HL-60 (cell line): ENCODE measurements around the gene EIPR1.
A peak's percentile ranks its signal among the peaks of the same experiment; 100 is the strongest.

ENCODE experiments used
- DNase-seq, 2 experiments: peaks; one replicate each; pipeline ENCODE4 v3.0.0-alpha.2; 2010 to 2020; ENCODE audit warnings: low read depth in 1 of 2, low spot score in 1 of 2
- H3K27ac ChIP-seq: fragments of 250-450 bp; sonication (Bioruptor Pico); replicated peaks from 2 replicates; pipeline ENCODE4 v1.5.1; 2020; ENCODE audit warnings: mild to moderate bottlenecking, moderate library complexity
- H3K27me3 ChIP-seq: fragments of 250-450 bp; sonication (Bioruptor Pico); 2 replicates; pipeline ENCODE4 v1.5.1; 2021; ENCODE audit warnings: mild to moderate bottlenecking, moderate library complexity; ENCODE audit not compliant: insufficient read depth, poor library complexity, severe bottlenecking
- H3K4me3 ChIP-seq: replicated peaks from 2 replicates; pipeline ENCODE4 v1.5.1; 2011; ENCODE audit warnings: mild to moderate bottlenecking, control low read depth, low read length; ENCODE audit not compliant: insufficient read depth
- CTCF ChIP-seq: IDR thresholded peaks from one replicate; pipeline ENCODE4 v1.5.1; 2011; ENCODE audit warnings: low read length, control low read depth, inconsistent platforms; ENCODE audit not compliant: insufficient read depth
- GABPA ChIP-seq: IDR thresholded peaks from 2 replicates; pipeline ENCODE4 v1.6.1; 2012; ENCODE audit warnings: low read depth
- POLR2AphosphoS5 ChIP-seq: IDR thresholded peaks from 2 replicates; pipeline ENCODE4 v1.6.1; 2012; ENCODE audit warnings: low read depth
- SPI1 ChIP-seq: IDR thresholded peaks from 2 replicates; pipeline ENCODE4 v1.6.1; 2012; ENCODE audit warnings: low read depth, mild to moderate bottlenecking, borderline replicate concordance
- TF ChIP-seq, protein P1 (sequence below): IDR thresholded peaks from 2 replicates; pipeline ENCODE4 v1.6.1; 2012; ENCODE audit warnings: low read depth; ENCODE audit not compliant: insufficient replicate concordance

Gene EIPR1

GRCh38 chr2:3269425-3270094 is 108.1 kb downstream of the EIPR1 start:
- DNase-seq, result no peak
- H3K27ac ChIP-seq, result no peak overlapping the region
- no peak overlapping the region for H3K4me3 ChIP-seq
- no peak for TF ChIP-seq SPI1
- TF ChIP-seq POLR2AphosphoS5, result no peak
- TF ChIP-seq, protein P1, sequence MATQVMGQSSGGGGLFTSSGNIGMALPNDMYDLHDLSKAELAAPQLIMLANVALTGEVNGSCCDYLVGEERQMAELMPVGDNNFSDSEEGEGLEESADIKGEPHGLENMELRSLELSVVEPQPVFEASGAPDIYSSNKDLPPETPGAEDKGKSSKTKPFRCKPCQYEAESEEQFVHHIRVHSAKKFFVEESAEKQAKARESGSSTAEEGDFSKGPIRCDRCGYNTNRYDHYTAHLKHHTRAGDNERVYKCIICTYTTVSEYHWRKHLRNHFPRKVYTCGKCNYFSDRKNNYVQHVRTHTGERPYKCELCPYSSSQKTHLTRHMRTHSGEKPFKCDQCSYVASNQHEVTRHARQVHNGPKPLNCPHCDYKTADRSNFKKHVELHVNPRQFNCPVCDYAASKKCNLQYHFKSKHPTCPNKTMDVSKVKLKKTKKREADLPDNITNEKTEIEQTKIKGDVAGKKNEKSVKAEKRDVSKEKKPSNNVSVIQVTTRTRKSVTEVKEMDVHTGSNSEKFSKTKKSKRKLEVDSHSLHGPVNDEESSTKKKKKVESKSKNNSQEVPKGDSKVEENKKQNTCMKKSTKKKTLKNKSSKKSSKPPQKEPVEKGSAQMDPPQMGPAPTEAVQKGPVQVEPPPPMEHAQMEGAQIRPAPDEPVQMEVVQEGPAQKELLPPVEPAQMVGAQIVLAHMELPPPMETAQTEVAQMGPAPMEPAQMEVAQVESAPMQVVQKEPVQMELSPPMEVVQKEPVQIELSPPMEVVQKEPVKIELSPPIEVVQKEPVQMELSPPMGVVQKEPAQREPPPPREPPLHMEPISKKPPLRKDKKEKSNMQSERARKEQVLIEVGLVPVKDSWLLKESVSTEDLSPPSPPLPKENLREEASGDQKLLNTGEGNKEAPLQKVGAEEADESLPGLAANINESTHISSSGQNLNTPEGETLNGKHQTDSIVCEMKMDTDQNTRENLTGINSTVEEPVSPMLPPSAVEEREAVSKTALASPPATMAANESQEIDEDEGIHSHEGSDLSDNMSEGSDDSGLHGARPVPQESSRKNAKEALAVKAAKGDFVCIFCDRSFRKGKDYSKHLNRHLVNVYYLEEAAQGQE, result no peak
- TF ChIP-seq GABPA, result no peak
- no peak for TF ChIP-seq CTCF
- H3K27me3 ChIP-seq, result no peaks in the 10 kb centered on the region

DNA sequence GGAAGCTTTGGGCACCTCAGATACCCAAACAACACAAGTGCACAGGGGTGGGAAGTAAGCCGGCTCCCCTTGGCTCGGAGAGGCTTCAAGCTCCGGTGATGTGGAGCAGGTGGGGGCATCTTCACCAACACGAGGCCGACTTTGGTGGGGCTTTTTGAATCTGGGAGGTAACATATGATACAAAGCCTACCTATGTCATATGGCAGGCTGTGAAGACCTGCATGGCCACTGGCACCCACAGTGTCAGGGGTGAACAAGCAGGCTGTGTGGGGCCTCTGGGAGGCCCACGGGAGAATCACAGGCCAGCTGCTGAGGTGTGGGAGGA is 109.0 kb downstream of the EIPR1 start:
- no peak overlapping the region for H3K27ac ChIP-seq
- TF ChIP-seq, protein P1, result no peak
- TF ChIP-seq CTCF, result no peak
- TF ChIP-seq GABPA, result no peak
- no peak for TF ChIP-seq POLR2AphosphoS5
- no peak for TF ChIP-seq SPI1

DNA sequence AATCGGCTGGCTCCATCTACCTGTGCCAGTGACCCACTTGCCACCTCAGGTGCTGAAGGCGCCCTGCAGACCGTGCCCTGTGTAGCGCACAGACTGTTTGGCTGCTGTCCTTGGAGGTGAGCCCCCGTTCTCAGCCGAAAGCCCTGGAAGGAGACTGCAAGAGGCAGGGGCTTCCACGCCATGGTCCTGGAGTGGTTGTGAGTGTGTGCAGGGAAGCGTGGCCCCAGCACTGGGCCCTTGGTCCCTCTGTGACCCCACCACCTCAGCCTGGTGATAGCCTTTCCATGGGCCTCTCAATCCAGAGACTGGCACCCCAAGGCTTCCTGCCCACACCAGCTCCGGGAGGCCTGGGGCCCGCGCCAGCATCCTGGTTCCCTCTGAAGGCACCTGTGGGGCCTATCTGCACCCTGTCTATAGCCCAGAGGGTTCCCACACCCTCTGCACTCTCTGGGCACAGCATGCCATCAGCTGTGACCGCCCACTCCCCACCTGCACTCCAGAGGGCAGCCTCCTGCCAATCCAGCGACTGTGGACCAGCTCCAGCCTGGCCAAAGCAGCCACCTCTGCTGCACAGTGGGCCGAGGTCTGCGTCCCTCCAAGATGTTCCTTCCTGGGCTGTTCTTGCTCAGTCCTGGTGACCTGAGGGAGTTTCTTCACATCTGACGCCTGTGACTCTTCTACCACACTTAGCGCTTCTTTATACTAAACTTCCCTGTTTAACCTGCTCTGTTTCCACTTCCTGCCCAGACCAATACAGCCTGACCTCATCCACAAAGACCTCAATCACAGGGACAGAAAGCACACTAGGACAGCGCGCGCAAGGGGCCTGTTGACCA is 109.5 kb downstream of the EIPR1 start:
- DNase-seq, result peak in 1 of 2 experiments; percentile 14
- no peak for TF ChIP-seq CTCF
- no peak; the same call in 1 of the 2 replicates for TF ChIP-seq SPI1
- TF ChIP-seq GABPA, result no peak
- TF ChIP-seq, protein P1, result no peak
- TF ChIP-seq POLR2AphosphoS5, result no peak
- Histone ChIP-seq H3K27me3 (no peaks in the 10 kb centered on the region), H3K27ac (no peak overlapping the region), H3K4me3 (no peak overlapping the region)

More for the DNA sequence above, 109.0 kb downstream of the EIPR1 start:
- Histone ChIP-seq H3K27me3 (no peaks in the 10 kb centered on the region), H3K4me3 (no peak overlapping the region)
- DNase-seq, result no peak
